BE2C (cell line): Measurements from ENCODE around the gene RGS10.

Experiments
- DNase-seq: peaks from one replicate; pipeline ENCODE4 v3.0.0-alpha.2; 2020
- H3K27me3 ChIP-seq: fragments of 250-450 bp; sonication (Bioruptor Pico); 2 replicates; pipeline ENCODE4 v1.5.1; 2020; ENCODE audit warnings: mild to moderate bottlenecking
- H3K36me3 ChIP-seq: fragments of 250-450 bp; sonication (Bioruptor Pico); 2 replicates; pipeline ENCODE4 v1.5.1; 2020; ENCODE audit warnings: mild to moderate bottlenecking
- H3K4me1 ChIP-seq: fragments of 250-450 bp; sonication (Bioruptor Pico); 2 replicates; pipeline ENCODE4 v1.5.1; 2020
- H3K4me3 ChIP-seq: 2 replicates; pipeline ENCODE4 v1.5.1; 2011; ENCODE audit warnings: low read depth, low read length
- H3K9me3 ChIP-seq: fragments of 250-450 bp; sonication (Bioruptor Pico); 2 replicates; pipeline ENCODE4 v1.5.1; 2020
- TF ChIP-seq, protein P1 (sequence below): IDR thresholded peaks from 2 replicates; pipeline ENCODE4 v1.5.1; 2012; ENCODE audit warnings: mild to moderate bottlenecking, low read depth, low read length

The RGS10 gene

DNA sequence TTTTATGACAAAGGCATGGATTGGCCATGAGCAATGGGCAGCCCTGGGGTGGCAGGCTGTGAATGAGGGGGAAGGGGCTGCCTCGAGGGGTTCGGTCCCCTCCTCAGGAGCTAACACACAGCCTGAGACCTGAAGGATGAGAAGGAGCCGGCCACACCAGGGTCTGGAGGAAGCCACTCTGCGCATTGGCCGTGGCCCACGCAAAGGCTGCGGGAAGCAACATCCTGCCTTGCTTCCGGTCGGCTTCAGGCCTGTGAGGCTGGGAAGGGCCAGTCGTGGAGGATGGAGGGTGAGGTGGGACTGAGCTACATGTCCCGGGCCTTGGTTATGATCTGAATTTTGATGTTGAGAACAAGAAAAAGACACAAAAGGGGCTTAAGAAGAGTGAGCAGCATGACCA lies 49.4 kb downstream of the RGS10 start:
- Histone ChIP-seq H3K9me3 (no peaks in the 10 kb centered on the region), H3K36me3 (no peaks in the 10 kb centered on the region), H3K4me1 (no peaks in the 10 kb centered on the region), H3K4me3 (no peak overlapping the region), H3K27me3 (no peaks in the 10 kb centered on the region)
- DNase-seq: no peak
- TF ChIP-seq, protein P1, sequence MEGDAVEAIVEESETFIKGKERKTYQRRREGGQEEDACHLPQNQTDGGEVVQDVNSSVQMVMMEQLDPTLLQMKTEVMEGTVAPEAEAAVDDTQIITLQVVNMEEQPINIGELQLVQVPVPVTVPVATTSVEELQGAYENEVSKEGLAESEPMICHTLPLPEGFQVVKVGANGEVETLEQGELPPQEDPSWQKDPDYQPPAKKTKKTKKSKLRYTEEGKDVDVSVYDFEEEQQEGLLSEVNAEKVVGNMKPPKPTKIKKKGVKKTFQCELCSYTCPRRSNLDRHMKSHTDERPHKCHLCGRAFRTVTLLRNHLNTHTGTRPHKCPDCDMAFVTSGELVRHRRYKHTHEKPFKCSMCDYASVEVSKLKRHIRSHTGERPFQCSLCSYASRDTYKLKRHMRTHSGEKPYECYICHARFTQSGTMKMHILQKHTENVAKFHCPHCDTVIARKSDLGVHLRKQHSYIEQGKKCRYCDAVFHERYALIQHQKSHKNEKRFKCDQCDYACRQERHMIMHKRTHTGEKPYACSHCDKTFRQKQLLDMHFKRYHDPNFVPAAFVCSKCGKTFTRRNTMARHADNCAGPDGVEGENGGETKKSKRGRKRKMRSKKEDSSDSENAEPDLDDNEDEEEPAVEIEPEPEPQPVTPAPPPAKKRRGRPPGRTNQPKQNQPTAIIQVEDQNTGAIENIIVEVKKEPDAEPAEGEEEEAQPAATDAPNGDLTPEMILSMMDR: no peak

DNA sequence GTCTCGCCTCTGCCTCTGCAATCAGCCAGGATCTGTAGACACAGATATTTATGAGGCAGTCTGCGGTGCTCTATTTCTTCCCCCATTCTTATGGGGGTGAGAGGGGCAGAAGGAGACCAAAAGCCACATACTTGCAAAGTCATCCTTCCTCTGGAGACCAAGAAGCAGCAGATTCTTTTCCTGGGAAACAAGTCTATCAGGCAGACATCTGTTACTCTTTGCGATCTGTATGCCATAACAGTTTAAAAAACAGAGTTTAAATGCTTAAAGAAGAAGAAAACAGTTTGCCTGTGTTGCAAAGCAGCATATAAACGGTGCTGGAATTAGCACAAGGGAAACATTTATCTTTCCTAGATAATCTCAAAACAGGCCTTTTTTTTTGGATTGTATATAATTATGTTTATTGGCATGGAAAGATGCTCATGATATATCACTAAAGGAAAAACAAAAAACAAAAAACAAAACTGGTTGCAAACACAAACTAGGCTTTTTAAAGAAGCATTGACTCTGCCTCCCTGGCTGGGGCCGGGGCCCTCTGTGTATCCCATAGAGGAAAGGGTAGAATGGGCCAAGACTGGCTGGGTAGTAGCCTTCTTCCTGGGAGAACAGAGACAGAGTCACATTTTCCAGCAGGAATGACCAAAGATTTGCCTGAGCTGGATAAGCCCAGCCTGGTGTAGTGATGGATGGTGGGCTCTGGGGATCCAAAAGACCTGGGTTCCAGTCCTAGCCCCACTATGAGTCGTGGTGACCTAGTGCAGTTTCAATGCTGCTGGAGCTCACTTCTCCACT lies 50.4 kb downstream of the RGS10 start:
- Histone ChIP-seq H3K36me3 (no peaks in the 10 kb centered on the region), H3K27me3 (no peaks in the 10 kb centered on the region), H3K9me3 (no peaks in the 10 kb centered on the region), H3K4me1 (no peaks in the 10 kb centered on the region), H3K4me3 (no peak overlapping the region)
- TF ChIP-seq, protein P1: no peak
- DNase-seq: no peak

DNA sequence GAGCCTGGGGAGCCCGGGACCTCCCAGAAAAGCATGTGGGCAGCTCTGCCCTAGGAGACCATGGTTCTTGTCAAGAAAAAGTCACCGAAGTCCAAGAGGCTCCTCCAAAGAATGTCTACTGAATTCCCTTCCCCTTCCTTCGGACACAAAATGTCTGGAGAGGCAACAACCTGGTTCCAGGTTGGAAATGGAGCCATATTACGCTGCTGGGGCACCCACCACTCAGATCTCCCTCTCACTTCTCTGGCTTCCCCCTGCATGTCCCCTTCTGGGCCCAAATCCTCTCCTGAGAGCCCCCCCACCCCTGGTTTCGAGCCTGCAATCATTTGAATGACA lies 52.6 kb downstream of the RGS10 start:
- Histone ChIP-seq H3K36me3 (no peaks in the 10 kb centered on the region), H3K4me3 (no peak overlapping the region), H3K9me3 (no peaks in the 10 kb centered on the region), H3K4me1 (no peaks in the 10 kb centered on the region), H3K27me3 (no peaks in the 10 kb centered on the region)
- no peak for DNase-seq
- TF ChIP-seq, protein P1: no peak

DNA sequence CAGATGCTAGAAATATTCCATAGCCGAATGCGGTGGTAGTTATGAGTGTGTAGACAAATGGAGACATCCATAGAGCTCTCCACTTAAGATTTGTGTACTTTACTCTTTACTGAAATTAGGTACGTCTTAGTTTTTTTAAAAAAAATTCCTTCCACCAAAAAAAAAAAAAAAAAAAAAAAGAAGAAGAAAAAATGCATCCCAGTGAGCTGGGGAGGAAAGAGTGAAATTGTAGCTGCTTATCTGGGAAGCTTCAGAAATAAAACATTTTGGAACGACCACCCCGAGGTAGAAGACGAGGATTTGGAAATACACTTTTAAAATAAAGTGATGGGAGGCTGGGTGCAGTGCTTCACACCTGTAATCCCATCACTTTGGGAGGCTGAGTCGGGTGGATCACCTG lies 53.8 kb downstream of the RGS10 start:
- no peaks in the 10 kb centered on the region for H3K9me3 ChIP-seq
- no peaks in the 10 kb centered on the region for H3K27me3 ChIP-seq

DNA sequence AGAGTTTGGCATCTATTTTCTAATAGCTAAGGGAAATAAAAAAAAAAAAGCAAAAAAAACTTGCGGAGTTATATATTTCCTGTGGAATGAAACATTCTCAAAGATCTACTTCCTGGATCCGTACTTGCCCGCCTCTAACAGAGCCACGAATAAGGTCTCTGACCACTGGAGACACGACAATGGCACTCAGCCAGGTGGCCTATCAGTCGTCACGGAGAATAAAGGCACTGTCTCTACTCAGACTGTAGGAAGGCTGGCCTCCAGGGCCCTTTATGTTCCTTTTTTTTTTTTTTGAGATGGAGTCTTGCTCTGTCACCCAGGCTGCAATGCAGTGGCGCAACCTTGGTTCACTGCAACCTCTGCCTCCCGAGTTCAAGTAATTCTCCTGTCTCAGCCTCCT lies 58.7 kb downstream of the RGS10 start:
- no peak for DNase-seq
- no peaks in the 10 kb centered on the region for H3K4me1 ChIP-seq
- TF ChIP-seq, protein P1: no peak
- no peaks in the 10 kb centered on the region for H3K27me3 ChIP-seq
- H3K36me3 ChIP-seq: no peaks in the 10 kb centered on the region
- H3K9me3 ChIP-seq: no peaks in the 10 kb centered on the region
- H3K4me3 ChIP-seq: no peak overlapping the region

More for the DNA sequence above, 53.8 kb downstream of the RGS10 start:
- TF ChIP-seq, protein P1: no peak
- DNase-seq: no peak
- Histone ChIP-seq H3K36me3 (no peaks in the 10 kb centered on the region), H3K4me3 (no peak overlapping the region), H3K4me1 (no peaks in the 10 kb centered on the region)

DNA sequence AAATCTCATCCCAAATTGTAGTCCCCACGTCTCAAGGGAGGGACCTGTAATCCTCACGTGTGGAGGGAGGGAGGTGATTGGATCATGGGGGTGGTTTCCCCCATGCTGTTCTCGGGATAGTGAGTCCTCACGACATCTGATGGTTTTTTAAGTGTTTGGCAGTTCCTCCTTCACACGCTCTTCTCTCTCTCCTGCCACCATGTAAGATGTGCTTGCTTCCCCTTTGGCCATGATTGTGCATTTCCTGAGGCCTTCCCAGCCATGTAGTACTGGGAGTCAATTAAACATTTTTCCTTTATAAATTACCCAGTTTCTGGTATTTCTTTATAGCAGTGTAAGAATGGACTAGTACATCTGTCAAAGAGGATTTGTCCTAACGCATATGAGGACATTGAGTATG lies 59.5 kb downstream of the RGS10 start:
- TF ChIP-seq, protein P1: no peak

More for the DNA sequence above, 59.5 kb downstream of the RGS10 start:
- no peaks in the 10 kb centered on the region for H3K36me3 ChIP-seq
- no peak overlapping the region for H3K4me3 ChIP-seq
- no peaks in the 10 kb centered on the region for H3K9me3 ChIP-seq
- H3K4me1 ChIP-seq: no peaks in the 10 kb centered on the region
- no peak for DNase-seq
- no peaks in the 10 kb centered on the region for H3K27me3 ChIP-seq
